ENCODE data around the gene CX3CL1. TPM values are rescaled to one million over a fixed set of nuclear protein-coding genes. Genes with fewer than 3 reads are reported as not detected.

CX3CL1 gene
- total and polyA plus RNA-seq, 12 donors = 1.9 to 14.1 (median 6.5) TPM

Small RNA genes within 50 kb of the gene (small RNA-seq; reads per million reads assigned to genes)
- 0 reads per million in 2 donors for gene AC108081.1

Other genes starting within 250 kb of the CX3CL1 start
- 10 to 100 TPM; 32.9 to 75.0 (median 66.5) TPM for gene PSME3IP1, start 186.5 kb upstream of the CX3CL1 start, total RNA-seq
- 100 to 1,000 TPM in 1 of 3 donors, 10 to 100 TPM in 2; 67.9 to 129 (median 78.6) TPM for gene PSME3IP1, start 186.5 kb upstream of the CX3CL1 start, polyA plus RNA-seq
- gene RSPRY1, start 186.2 kb upstream of the CX3CL1 start, total RNA-seq = 10 to 100 TPM; 17.3 to 40.2 (median 25.6) TPM
- 10 to 100 TPM in 1 of 3 donors, 1 to 10 TPM in 2; 7.7 to 43.5 (median 8.1) TPM for gene RSPRY1, start 186.2 kb upstream of the CX3CL1 start, polyA plus RNA-seq
- gene ARL2BP, start 127.2 kb upstream of the CX3CL1 start, total RNA-seq = 100 to 1,000 TPM in 1 of 9 donors, 10 to 100 TPM in 8; 47.9 to 116 (median 58.2) TPM
- gene ARL2BP, start 127.2 kb upstream of the CX3CL1 start, polyA plus RNA-seq = 100 to 1,000 TPM in 1 of 3 donors, 10 to 100 TPM in 2; 32.6 to 136 (median 35.2) TPM
- gene PLLP, start 87.8 kb upstream of the CX3CL1 start, total RNA-seq = 1 to 10 TPM; 1.0 to 10.0 (median 2.7) TPM
- gene PLLP, start 87.8 kb upstream of the CX3CL1 start, polyA plus RNA-seq = 1 to 10 TPM; 1.5 to 7.0 (median 2.7) TPM
- 1 to 10 TPM in 2 of 9 donors, under 1 TPM in 4, not detected in 3; 0.14 to 3.0 (median 0.45) TPM for gene CCL22, start 13.7 kb upstream of the CX3CL1 start, total RNA-seq
- gene CCL22, start 13.7 kb upstream of the CX3CL1 start, polyA plus RNA-seq = 1 to 10 TPM in 1 of 3 donors, under 1 TPM in 2; 0.03 to 2.6 (median 0.08) TPM
- not detected for gene CCL17, start 32.3 kb downstream of the CX3CL1 start, total RNA-seq
- not detected for gene CCL17, start 32.3 kb downstream of the CX3CL1 start, polyA plus RNA-seq
- gene CIAPIN1, start 74.9 kb downstream of the CX3CL1 start, total RNA-seq = 100 to 1,000 TPM in 2 of 9 donors, 10 to 100 TPM in 7; 33.3 to 155 (median 51.6) TPM
- gene CIAPIN1, start 74.9 kb downstream of the CX3CL1 start, polyA plus RNA-seq = 10 to 100 TPM; 15.8 to 91.9 (median 25.9) TPM
- 100 to 1,000 TPM in 1 of 9 donors, 10 to 100 TPM in 8; 60.9 to 277 (median 85.5) TPM for gene COQ9, start 75.0 kb downstream of the CX3CL1 start, total RNA-seq
- 100 to 1,000 TPM; 165 to 203 (median 177) TPM for gene COQ9, start 75.0 kb downstream of the CX3CL1 start, polyA plus RNA-seq
- gene POLR2C, start 90.2 kb downstream of the CX3CL1 start, total RNA-seq = 100 to 1,000 TPM in 4 of 9 donors, 10 to 100 TPM in 5; 52.8 to 147 (median 99.9) TPM
- gene POLR2C, start 90.2 kb downstream of the CX3CL1 start, polyA plus RNA-seq = 10 to 100 TPM; 28.3 to 73.9 (median 32.4) TPM
- gene DOK4, start 114.0 kb downstream of the CX3CL1 start, total RNA-seq = 10 to 100 TPM in 8 of 9 donors, 1 to 10 TPM in 1; 8.8 to 36.1 (median 18.4) TPM
- gene DOK4, start 114.0 kb downstream of the CX3CL1 start, polyA plus RNA-seq = 10 to 100 TPM in 2 of 3 donors, 1 to 10 TPM in 1; 4.3 to 31.8 (median 19.0) TPM
- 10 to 100 TPM in 4 of 9 donors, 1 to 10 TPM in 5; 2.2 to 23.6 (median 9.3) TPM for gene CCDC102A, start 164.1 kb downstream of the CX3CL1 start, total RNA-seq
- gene CCDC102A, start 164.1 kb downstream of the CX3CL1 start, polyA plus RNA-seq = 1 to 10 TPM; 1.6 to 8.5 (median 3.8) TPM
- gene ADGRG5, start 170.2 kb downstream of the CX3CL1 start, total RNA-seq = under 1 TPM in 6 of 9 donors, not detected in 3; 0.14 to 0.54 (median 0.26) TPM
- under 1 TPM; 0.22 to 0.48 (median 0.24) TPM for gene ADGRG5, start 170.2 kb downstream of the CX3CL1 start, polyA plus RNA-seq